A673 (cell line): Measurements from ENCODE around the gene C3orf62. TPM values are rescaled to one million over a fixed set of nuclear protein-coding genes. Genes with fewer than 3 reads are reported as not detected.

Experiments used
- Bru-seq: library from RNA; stranded (reverse); fragments of 400-500 nt; gene quantifications from one replicate; lab custom pipeline; 2021; lab: Mats Ljungman, UMichigan
- BruChase-seq, 2 experiments: library from RNA; stranded (reverse); fragments of 400-500 nt; gene quantifications; one replicate each; lab custom pipeline; 2021; lab: Mats Ljungman, UMichigan
- BruUV-seq: library from RNA; stranded (reverse); fragments of 400-500 nt; replicated peaks from 2 replicates; lab custom pipeline; 2021; lab: Mats Ljungman, UMichigan
- CTCF ChIA-PET: fragments of 300-600 bp; sonication (Branson Sonifier 250); formaldehyde crosslinking; loops from one replicate; lab custom pipeline; 2022; ENCODE audit warnings: antibody characterized with exemption; lab: Charles Lee
- POLR2A ChIA-PET: fragments of 300-600 bp; sonication (Branson Sonifier 250); formaldehyde crosslinking; loops from one replicate; lab custom pipeline; 2022; ENCODE audit warnings: antibody characterized with exemption; ENCODE audit not compliant: low non-redundant PET; lab: Charles Lee
- DNase-seq: peaks from one replicate; pipeline ENCODE4 v3.0.0-alpha.2; 2015; ENCODE audit warnings: low spot score
- H3K27ac ChIP-seq: fragments of 200-600 bp; sonication (generic); 2 replicates; pipeline ENCODE4 v1.5.1; 2016; ENCODE audit warnings: mixed run types, low read depth, mild to moderate bottlenecking, mixed read lengths, antibody characterized with exemption, low read length; ENCODE audit not compliant: poor library complexity, severe bottlenecking
- H3K27me3 ChIP-seq: fragments of 200-600 bp; sonication (generic); replicated peaks from 2 replicates; pipeline ENCODE4 v1.6.1; 2017; ENCODE audit warnings: mixed run types, low read depth, mild to moderate bottlenecking, mixed read lengths, antibody characterized with exemption, low read length; ENCODE audit not compliant: insufficient read depth, poor library complexity
- H3K36me3 ChIP-seq: fragments of 200-600 bp; sonication (generic); 2 replicates; pipeline ENCODE4 v1.6.1; 2016; ENCODE audit warnings: mixed run types, mild to moderate bottlenecking, mixed read lengths, antibody characterized with exemption, low read length; ENCODE audit not compliant: insufficient read depth, poor library complexity, severe bottlenecking
- H3K4me1 ChIP-seq: fragments of 200-600 bp; sonication (generic); 2 replicates; pipeline ENCODE4 v1.6.1; 2017; ENCODE audit warnings: mixed run types, mild to moderate bottlenecking, mixed read lengths, antibody characterized with exemption, low read length; ENCODE audit not compliant: insufficient read depth, poor library complexity, severe bottlenecking
- H3K4me3 ChIP-seq: fragments of 200-600 bp; sonication (generic); 2 replicates; pipeline ENCODE4 v1.5.1; 2016; ENCODE audit warnings: low read depth, mixed run types, mild to moderate bottlenecking, mixed read lengths, low read length; ENCODE audit not compliant: poor library complexity, severe bottlenecking
- H3K9me3 ChIP-seq: fragments of 200-600 bp; sonication (generic); 2 replicates; pipeline ENCODE4 v1.6.1; 2016; ENCODE audit warnings: mixed run types, low read depth, mild to moderate bottlenecking, mixed read lengths, antibody characterized with exemption, low read length; ENCODE audit not compliant: poor library complexity, severe bottlenecking
- CTCF ChIP-seq: fragments of 300-800, 200-600 bp; sonication (generic); conservative IDR thresholded peaks from 2 replicates; pipeline ENCODE4 v1.5.1; 2017; ENCODE audit warnings: low read depth, mild to moderate bottlenecking, antibody characterized with exemption, low read length, moderate library complexity, mixed read lengths
- EZH2 ChIP-seq: fragments of 200-600 bp; sonication (generic); IDR thresholded peaks from 2 replicates; pipeline ENCODE4 v1.6.1; 2017; ENCODE audit warnings: borderline replicate concordance, low read depth, mild to moderate bottlenecking, mixed read lengths, antibody characterized with exemption, low read length; ENCODE audit not compliant: poor library complexity, severe bottlenecking
- intact Hi-C: fragments of 100-400 bp; cut with micrococcal nuclease; formaldehyde crosslinking; loops from one replicate; pipeline ENCODE4 v1.10.0; 2022; ENCODE audit not compliant: unreplicated experiment
- long read RNA-seq: library from polyadenylated mRNA; stranded (forward); transcript quantifications from one replicate; pipeline ENCODE4 v2.0.0, GENCODE V29; 2022
- total RNA-seq: library from RNA; stranded (reverse); gene quantifications from 2 replicates; pipeline ENCODE4 v1.2.3, GENCODE V29; 2021

C3orf62 gene
- total RNA-seq (1.8 and 2.0 TPM in 2 replicates), Bru-seq, nascent RNA (percentile 48 among the genes with signal in this experiment), BruChase-seq, experiment 1, labeled RNA remaining after a 2-hour chase (percentile 55 among the genes with signal in this experiment), BruChase-seq, experiment 2, labeled RNA remaining after a 6-hour chase (percentile 61 among the genes with signal in this experiment)
- long read RNA-seq, partial matches to known transcripts, result 0 of 1 reads
- long read RNA-seq, other reads (novel, unspliced or antisense), result 1 of 1 reads

GRCh38 chr3:49276475-49277382 is at the start of gene C3orf62:
Gene C3orf62 (minus strand): TSS chr3:49277232. CDS start chr3:49276872, 360 bp downstream.
- H3K27me3 ChIP-seq, result no peaks in the 10 kb centered on the region
- H3K4me3 ChIP-seq, result peak within 1 kb of the TSS; percentile 49
- DNase-seq, result peak; percentile 74
- peaks cover 5% of the 10 kb centered on the region for H3K4me1 ChIP-seq
- POLR2A ChIA-PET, result no interaction called here
- no peak for TF ChIP-seq EZH2
- TF ChIP-seq CTCF, result no peak
- CTCF ChIA-PET, result no interaction called here
- H3K36me3 ChIP-seq, result no peaks in the 10 kb centered on the region
- peak within 1 kb of the TSS; percentile 68 for H3K27ac ChIP-seq
- no peaks in the 10 kb centered on the region for H3K9me3 ChIP-seq
- no TSS peak for BruUV-seq
- intact Hi-C loops, result no loop called here

DNA sequence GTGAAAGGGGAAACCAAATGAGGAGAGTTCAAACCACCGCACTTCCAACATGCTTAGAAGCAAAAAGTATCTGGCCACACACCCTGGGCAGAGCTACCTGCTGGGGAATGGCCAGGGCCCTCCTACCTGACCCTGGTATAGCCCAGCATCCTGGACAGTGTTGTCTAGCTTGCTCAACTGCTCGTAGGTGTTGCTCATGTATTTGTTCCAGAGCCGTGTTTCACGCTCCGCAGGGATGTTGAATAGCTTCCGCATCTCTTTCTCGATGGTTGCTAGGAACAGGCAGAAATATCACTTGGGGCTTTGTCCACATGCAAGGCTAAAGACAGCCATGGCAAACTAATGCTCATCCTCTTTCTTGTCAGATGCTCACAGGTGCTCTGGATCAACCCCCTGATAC is 47.7 kb upstream of the C3orf62 start:
- no peak overlapping the region for H3K27ac ChIP-seq
- intact Hi-C loops, result no loop called here
- no TSS peak for BruUV-seq
- ChIA-PET POLR2A (no interaction called here), CTCF (interaction anchor here (1.1 kb wide), 1 partner anchor 124 kb away, joined by 6 read pairs; no protein-coding TSS in a partner anchor)
- DNase-seq, result no peak
- peaks cover 19% of the 10 kb centered on the region for H3K36me3 ChIP-seq
- no peak for TF ChIP-seq CTCF
- TF ChIP-seq EZH2, result no peak
- H3K27me3 ChIP-seq, result no peaks in the 10 kb centered on the region
- no peaks in the 10 kb centered on the region for H3K9me3 ChIP-seq
- H3K4me3 ChIP-seq, result no peak overlapping the region
- H3K4me1 ChIP-seq, result no peaks in the 10 kb centered on the region

DNA sequence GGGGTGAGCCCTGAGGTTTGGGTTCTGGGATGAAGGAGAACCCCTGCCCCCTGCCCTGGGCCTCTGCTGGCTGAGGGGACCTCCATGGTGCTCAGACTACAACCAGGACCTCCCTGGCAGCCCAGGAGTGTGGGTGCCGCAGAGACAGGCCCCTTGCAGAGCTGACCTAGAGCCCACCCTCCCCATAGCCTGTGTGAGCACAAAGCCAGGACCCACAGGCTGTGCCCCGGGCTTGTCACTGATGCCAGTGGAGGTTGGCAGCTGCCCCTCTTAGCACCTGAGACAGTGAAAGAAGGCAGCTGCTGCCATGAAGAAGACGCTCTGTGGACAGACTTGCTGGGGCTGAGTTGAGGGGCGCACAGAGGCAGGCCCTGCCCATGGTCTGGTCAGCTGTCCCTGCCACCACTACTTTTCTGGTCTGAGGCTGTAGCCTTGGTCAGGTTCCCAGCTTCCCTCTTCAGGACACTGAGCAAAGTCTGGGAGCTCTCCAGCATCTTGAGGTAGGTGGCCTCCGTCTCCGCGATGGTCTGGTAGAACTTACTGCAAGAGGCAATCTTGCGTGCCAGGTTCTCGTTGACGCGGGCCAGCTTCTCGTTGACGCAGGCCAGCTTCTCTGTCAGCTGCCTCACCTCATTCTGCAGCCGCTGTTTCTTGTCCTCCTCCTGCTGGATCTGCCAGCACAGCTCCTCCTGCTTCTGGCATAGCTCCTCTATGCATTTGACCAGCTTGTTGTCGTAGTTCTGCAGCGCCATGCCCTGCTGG is 39.8 kb upstream of the C3orf62 start:
- Histone ChIP-seq H3K4me3 (no peak overlapping the region), H3K9me3 (no peaks in the 10 kb centered on the region), H3K36me3 (peaks cover 4% of the 10 kb centered on the region), H3K27me3 (no peaks in the 10 kb centered on the region), H3K4me1 (no peaks in the 10 kb centered on the region), H3K27ac (no peak overlapping the region)
- intact Hi-C loops, result no loop called here
- no peak for DNase-seq
- CTCF ChIA-PET, result no interaction called here
- no peak for TF ChIP-seq EZH2
- no peak for TF ChIP-seq CTCF
- POLR2A ChIA-PET, result no interaction called here
- no TSS peak for BruUV-seq
